ENCODE results near the gene SLC50A1.

The SLC50A1 gene

DNA sequence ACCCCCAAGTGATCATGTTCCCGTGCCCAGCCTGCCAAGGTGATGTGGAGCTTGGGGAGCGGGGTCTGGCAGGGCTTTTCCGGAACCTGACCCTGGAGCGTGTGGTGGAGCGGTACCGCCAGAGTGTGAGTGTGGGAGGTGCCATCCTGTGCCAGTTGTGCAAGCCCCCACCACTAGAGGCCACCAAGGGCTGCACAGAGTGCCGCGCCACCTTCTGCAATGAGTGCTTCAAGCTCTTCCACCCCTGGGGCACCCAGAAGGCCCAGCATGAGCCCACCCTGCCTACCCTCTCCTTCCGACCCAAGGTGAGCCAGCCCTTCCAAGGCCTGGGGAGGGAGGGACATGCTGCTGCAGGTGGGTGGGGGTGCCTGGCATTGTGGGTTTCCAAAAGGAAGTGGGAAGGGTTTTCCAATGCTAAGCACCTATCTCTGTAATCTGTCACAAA lies 40.3 kb downstream of the SLC50A1 start:
- DNase-seq (ENCODE audit: low read depth): no peak
- no peak overlapping the region for H3K4me3 ChIP-seq (ENCODE audit: low read length)
- TF ChIP-seq, protein P1, sequence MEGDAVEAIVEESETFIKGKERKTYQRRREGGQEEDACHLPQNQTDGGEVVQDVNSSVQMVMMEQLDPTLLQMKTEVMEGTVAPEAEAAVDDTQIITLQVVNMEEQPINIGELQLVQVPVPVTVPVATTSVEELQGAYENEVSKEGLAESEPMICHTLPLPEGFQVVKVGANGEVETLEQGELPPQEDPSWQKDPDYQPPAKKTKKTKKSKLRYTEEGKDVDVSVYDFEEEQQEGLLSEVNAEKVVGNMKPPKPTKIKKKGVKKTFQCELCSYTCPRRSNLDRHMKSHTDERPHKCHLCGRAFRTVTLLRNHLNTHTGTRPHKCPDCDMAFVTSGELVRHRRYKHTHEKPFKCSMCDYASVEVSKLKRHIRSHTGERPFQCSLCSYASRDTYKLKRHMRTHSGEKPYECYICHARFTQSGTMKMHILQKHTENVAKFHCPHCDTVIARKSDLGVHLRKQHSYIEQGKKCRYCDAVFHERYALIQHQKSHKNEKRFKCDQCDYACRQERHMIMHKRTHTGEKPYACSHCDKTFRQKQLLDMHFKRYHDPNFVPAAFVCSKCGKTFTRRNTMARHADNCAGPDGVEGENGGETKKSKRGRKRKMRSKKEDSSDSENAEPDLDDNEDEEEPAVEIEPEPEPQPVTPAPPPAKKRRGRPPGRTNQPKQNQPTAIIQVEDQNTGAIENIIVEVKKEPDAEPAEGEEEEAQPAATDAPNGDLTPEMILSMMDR (conservative IDR thresholded peaks at IDR 0.05; ENCODE audit: low read depth, low read length): peak; percentile 1

GRCh38 chr1:155176544-155177071 lies 41.0 kb downstream of the SLC50A1 start:
- DNase-seq (ENCODE audit: low read depth): no peak
- TF ChIP-seq, protein P1 (conservative IDR thresholded peaks at IDR 0.05; ENCODE audit: low read depth, low read length): peak; percentile 94
- no peak overlapping the region for H3K4me3 ChIP-seq (ENCODE audit: low read length)

GRCh38 chr1:155177192-155177917 lies 41.7 kb downstream of the SLC50A1 start:
- TF ChIP-seq, protein P1 (conservative IDR thresholded peaks at IDR 0.05; ENCODE audit: low read depth, low read length): no peak

DNA sequence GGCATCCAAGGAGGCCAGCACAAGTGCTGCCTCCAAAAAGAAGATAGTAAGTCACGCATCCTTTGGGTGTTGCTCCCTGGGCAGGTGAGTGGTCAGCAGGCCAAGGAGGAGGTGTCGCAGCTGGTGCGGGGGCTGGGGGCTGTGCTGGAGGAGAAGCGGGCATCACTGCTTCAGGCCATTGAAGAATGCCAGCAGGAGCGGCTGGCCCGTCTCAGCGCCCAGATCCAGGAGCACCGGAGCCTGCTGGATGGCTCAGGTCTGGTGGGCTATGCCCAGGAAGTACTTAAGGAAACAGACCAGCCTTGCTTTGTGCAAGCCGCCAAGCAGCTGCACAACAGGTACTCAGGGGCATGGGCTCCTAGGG lies 42.2 kb downstream of the SLC50A1 start:
- TF ChIP-seq, protein P1 (conservative IDR thresholded peaks at IDR 0.05; ENCODE audit: low read depth, low read length): no peak
- H3K4me3 ChIP-seq (ENCODE audit: low read length): no peak overlapping the region
- no peak for DNase-seq (ENCODE audit: low read depth)

More at GRCh38 chr1:155177192-155177917, 41.7 kb downstream of the SLC50A1 start:
- no peak for DNase-seq (ENCODE audit: low read depth)
- H3K4me3 ChIP-seq (ENCODE audit: low read length): no peak overlapping the region

DNA sequence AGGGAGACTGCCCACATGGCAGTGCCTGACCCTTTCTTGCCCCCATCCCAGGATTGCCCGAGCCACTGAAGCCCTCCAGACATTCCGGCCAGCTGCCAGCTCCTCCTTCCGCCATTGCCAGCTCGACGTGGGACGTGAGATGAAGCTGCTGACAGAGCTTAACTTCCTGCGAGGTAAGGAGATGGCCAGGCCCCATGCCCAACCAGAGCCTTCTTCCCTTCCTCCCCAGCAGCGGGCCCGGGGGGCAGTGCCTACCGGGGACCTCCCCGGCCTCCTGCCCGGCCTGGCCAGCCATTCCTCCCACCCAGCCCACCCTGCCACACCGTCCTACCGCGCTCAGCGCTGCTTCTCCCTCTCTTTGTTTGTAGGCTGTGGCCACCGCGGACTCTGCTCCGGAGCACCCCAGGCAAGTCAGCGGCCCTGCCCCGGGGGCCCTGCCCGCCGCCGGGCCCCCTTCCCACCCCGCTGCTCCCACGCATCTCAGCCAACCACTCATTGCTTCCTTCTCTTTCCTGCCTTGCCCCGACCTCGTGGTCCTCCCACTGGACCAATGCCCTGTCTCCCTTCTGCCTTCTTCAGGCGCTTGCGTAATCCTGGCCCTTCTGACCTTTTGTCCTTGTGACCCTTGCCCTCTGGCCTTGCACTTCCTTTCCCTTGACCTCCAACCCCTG lies 42.9 kb downstream of the SLC50A1 start:
- H3K4me3 ChIP-seq (ENCODE audit: low read length): no peak overlapping the region
- TF ChIP-seq, protein P1 (conservative IDR thresholded peaks at IDR 0.05; ENCODE audit: low read depth, low read length): no peak
- no peak for DNase-seq (ENCODE audit: low read depth)

DNA sequence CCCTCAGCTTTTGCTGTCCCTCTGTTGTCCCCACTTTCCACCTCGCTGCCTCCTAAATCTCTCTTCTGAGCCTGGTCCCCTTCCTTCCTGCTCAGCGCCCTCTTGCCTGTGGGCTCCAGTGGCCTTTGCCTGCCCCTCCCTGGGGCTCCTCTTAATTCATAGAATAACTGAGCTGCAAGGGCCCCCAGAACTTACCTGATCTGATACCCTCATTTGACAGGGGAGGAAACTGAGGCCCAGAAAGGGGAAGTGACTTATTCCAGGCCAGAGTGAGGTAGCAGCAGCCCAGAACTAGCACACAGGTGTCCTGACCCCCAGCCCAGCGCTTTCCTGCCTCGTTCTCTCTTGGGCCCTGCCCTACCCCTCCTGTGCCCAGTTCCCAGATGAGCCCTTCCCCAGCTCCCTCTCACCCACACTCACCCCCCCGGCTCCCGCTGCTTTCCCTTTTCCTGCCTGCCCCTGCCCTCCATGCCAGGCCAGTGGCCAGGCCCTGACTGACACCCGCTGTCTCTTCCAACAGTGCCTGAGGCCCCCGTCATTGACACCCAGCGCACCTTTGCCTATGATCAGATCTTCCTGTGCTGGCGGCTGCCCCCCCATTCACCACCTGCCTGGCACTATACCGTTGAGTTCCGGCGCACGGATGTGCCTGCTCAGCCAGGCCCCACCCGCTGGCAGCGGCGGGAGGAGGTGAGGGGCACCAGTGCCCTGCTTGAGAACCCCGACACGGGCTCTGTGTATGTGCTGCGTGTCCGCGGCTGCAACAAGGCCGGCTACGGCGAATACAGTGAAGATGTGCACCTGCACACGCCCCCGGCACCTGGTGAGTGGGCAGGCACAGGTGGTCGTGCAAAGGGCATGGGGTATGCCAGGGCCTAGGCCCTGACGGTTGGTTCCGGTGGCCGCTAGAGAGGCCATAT lies 43.7 kb downstream of the SLC50A1 start:
- TF ChIP-seq, protein P1 (conservative IDR thresholded peaks at IDR 0.05; ENCODE audit: low read depth, low read length): no peak
- H3K4me3 ChIP-seq (ENCODE audit: low read length): no peak overlapping the region
- DNase-seq (ENCODE audit: low read depth): no peak

Data from retinal pigment epithelial cell (primary cell).